ENCODE measurements around the gene ZNF653.
A peak's percentile ranks its signal among the peaks of the same experiment; 100 is the strongest.

ZNF653 gene

DNA sequence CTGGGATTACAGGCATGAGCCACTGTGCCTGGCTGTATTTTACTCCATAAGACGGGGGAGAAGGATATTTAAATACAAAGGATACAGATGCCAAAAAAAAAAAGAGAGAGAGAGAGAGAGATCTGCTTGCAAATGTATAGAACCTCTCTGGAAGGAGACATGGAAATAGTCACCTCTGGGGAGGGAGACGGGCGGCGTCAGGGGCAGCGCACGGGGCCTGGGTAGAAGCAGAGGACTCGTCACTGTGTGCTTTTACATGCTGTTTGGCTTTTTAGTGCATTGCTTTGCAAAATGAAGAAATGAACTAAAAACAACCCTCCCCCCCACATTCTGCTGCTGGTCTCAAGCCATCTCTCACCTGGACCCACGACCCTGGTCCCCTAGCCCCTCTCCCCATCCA lies 4.8 kb upstream of the ZNF653 start:
- DNase-seq, result no peak

DNA sequence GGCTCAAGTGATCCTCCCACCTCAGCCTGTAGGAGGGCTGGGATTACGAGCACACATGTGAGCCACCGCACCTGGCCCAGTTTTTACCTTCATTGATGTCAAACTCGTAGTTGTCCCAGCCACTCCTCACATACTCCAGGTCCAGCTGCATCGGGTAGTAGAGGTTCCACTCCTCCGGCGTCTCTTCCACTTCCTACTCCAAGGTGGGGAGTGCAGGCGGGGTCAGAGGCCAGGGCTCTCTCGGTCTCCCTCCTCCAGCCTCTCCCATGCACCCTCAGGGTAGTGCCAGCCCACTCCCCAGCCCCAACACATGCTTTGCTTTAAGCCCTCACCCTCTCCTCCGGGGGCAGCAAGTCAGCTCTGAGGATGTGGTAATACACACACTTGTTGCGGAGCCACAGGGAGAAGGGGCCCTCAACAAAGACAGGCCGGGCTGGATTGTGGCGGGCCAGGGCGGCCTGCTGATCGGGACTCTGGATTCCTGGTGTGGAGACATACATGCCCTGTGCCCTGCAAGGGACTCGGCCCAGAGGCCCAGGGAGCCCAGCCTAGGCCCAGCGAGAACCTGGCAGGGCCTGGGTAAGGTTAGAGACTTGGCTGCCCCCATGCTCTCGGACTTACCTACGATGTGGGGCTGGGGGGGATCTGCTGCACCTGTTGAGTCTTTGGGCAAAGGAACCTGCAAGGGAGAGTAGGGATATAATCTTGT lies 1.9 kb upstream of the ZNF653 start:
- no peak for DNase-seq

DNA sequence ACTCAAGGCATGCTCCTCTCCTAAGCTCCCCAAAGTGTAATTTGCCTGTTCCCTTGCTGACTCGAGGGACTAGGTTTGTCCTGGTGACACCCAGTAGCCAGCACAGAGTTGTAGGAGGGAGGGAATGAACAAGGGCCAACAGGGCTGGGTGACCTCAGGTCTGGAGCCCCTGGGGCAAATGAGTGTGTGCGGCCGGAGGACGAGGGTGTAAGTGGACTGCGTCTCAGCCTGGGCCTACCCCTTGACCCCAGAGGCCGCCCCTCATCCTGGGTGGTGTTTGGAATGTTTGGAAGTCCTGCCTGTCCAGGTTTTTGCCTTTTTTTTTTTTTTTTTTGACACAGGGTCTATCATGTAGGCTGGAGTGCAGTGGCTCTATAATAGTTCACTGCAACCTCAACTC lies 1.3 kb upstream of the ZNF653 start:
- DNase-seq, result no peak

DNA sequence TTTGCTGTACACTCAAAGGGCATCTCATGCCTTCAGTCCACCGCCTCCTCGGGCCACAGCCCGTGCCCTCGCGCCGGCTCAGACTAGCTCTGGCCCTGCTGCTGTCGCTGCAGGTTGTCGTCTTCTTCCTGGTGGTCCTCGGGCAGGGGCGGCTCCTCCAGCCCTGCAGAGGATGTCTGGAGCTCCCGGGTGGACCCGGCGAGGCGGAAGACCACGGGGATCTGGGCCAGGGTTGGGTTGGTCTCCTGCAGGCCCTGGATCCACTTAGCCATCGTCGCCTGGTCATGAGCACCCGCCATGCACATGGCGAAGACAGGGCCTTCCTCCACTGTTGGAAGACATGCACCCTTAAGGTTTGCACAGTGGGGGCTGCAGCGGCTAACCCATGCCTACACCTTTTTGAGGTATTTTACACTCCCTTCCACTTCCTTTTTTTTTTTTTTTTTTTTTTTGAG lies 489 bp upstream of the ZNF653 start:
- DNase-seq, result peak; percentile 35

DNA sequence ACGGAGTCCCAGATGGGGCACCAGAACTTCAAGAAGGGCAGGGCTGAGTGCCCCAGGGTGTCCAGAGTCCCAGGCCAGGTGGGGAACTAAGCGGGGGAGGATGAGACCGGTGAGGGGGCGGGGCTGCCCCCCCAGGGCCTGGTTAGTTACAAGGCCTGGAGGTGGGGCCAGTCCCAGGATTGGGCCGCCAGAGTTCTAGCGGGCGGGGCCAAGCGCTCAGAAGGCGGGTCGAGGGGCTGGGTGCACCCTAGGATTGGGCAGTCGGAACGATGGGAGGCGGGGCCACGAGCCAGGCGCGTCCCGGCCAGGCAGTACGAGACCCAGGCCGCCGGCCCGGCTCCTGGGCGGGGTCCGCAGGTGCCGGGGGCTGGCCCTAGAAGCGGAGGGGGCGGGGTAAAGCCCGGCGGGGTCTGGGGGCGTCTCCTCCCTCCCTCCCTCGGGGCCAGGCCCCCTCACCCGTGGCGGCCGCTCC lies 571 bp downstream of the ZNF653 start:
- peak; percentile 95 for DNase-seq

DNA sequence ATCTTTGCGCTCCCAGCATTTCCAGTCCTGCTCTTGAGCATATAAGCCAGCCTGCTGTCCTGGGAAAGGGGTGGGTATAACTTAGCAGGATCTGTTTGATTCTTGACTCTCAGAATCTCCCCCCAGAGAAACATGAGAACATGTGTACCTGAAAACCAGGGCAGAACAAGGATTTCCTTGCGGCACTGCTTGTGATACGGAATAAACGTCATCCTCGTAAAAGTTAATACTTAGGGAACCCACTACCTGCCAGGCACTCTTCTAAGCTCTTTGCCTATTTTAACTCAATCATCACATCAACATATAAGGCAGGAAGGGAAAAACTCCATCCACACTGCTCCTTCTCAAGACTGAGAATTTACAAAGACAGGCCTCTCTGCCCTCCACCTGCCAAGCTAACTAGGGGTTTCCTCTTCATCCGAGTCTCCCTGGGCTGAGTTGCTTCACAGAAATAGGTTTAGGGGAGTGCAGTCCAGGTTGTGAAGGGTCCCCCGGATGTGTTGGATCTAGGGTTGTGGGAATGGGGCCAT lies 1.1 kb downstream of the ZNF653 start:
- no peak for DNase-seq

DNA sequence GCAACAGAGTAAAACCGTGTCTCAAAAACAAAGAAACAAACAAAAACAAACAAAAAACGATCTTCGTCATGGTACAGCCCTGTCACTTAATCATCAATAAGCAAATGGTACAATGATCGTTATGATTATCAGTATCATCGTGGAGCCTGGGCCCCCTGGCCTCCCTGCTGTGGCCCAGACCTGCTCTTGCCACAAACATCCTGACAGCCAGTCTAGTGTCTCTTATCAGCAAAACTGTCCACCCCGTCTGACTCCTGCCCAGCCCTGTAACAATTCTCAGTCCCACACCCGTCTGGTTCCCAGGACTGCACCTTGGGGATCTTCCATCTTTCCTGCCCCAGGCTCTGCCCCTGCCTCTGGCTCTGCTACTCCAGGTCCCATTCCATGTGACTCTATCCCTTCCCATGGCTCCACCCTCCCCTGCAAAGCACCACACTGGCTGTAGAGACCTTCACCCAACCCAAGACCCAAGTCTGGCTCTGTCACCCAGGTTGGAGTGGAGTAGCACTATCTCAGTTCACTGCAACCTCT lies 5.7 kb downstream of the ZNF653 start:
- DNase-seq, result no peak

DNA sequence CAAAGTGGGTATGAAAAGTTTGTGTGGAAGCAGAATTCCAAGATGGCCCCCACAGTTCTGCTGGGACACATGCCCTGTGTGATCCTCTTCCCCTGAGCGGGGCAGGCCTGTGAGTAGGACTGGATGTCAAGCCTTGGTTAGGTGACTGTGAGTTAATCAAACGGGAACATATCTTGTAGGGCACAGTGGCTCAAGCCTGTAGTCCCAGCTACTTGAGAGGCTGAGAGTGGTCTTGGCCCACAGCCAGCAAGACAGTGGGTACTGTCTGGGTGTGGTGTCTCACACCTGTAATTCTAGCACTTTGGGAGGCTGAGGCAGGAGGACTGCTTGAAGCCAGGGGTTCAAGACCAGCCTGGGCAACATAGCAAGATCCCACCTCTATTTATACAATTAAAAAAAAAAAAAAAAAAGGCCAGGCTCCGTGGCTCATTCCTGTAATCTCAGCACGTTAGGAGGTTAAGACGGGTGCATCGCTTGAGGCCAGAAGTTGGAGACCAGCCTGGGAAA lies 6.4 kb downstream of the ZNF653 start:
- DNase-seq, result no peak

DNA sequence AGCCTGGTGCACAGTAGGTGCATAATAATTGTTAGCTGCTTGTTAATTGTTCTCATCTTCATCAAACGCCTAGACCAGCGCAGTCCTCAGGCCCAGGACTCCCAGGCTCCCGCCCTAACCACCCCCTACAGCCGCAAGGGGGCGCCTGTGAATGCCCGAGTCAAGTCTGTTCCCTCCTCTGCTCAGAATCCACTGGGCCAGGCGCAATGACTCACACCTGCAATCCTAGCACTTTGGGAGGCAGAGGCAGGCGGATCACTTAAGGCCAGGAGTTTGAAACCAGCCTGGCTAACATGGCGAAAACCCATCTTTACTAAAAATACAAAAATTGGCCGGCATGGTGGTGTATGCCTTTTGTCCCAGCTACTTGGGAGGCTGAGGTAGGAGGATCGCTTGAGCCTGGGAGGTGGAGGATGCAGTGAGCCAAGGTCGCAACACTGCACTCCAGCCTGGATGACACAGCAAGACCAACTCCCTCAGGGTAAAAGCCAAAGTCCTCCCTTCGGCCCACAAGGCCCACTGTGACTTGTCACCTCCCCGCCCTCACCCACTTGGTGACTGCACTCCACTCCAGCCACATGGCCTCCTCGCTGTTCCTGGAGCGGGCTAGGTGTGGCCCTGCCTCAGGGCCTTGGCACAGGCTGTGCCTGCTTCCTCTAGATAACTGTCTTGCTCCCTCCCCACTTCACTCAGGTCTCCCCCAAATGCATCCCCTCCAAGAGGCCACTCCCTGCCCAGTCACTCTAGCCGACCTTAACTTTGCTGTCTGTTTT lies 9.1 kb downstream of the ZNF653 start:
- DNase-seq, result peak; percentile 1

DNA sequence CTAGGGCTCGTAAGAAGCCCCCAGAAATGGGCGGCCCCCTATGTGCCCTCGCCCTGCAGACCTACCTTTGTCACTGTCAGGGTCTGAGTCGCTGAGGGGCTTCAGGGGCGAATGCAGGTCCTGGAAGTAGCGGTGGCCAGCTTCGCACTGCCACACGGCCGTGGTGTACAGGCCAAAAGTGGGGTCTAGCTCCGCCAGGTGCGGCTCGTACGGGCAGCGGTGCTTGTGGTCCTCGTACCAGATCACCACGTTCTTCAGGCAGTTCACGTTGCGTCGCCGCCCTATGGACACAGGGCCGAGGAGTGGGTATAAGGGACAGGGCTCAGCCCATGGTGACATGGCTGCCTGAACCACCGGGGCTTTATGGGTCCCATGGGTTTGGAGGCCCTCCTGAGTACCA lies 9.8 kb downstream of the ZNF653 start:
- DNase-seq, result no peak

DNA sequence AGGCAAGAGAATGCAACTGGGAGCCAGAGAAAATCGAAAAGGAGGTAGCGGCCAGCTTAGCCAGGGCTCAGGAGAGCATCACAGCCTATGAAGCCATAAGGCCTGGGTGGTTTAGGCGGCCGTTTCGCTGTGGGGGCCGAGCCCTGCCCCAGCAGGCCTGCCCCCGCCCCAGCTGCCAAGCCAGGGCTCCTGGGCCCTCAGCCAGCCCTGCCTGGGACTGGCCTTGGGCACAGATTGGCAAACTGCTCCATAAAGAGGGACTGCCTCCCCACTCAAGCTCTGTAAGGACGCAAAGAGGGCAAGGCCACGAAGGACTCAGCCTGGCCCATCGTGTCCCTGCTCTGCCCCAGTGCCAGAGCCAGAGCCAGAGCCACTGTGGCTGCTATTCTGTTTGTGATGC lies 10.2 kb downstream of the ZNF653 start:
- no peak for DNase-seq

DNA sequence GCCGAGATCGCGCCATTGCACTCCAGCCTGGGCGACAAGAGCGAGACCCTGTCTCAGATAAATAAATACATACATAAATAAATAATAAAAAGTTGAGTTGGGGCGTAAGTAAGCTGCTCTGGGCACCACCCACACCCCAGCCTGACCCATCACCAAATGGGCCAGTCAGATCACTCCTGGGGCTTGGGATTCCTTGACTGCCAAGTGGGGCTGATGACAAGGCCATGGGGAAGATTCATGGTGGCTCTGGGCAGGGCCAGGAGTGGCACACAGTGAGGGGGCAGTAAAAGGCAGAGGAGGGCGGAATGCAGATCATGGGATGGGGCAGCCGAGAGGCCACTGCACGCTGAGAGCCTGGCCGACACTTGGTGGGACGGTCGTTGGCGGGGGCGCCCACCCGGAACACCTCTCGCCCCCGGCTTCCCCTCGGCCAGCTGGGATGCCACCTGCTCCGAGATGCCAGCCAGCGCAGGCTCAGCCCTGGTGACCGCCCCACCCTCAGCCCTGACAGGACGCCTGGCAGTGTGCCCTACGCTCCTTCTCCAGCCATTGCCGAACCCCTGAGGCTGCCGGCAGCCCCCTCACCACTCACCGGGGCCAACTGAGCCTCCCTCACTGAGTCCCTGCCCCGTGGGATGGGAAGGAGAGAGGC lies 10.9 kb downstream of the ZNF653 start:
- DNase-seq, result no peak

DNA sequence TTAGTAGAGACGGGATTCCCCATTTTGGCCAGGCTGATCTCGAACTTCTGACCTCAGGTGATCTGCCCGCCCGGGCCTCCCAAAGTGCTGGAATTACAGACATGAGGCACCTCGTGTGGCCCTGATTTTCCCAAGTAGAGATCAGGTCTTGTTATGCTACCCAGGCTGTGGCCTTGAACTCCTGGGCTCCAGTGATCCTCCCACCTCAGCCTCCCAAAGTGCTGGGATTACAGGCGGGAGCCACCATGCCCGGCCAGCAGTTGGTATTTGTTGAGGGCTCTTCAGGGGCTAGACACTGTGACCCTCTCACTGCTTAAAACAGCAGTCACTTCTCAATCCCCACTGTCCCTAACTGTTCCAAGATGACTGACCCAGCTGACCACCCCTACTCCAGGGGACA lies 16.3 kb downstream of the ZNF653 start:
- no peak for DNase-seq

DNA sequence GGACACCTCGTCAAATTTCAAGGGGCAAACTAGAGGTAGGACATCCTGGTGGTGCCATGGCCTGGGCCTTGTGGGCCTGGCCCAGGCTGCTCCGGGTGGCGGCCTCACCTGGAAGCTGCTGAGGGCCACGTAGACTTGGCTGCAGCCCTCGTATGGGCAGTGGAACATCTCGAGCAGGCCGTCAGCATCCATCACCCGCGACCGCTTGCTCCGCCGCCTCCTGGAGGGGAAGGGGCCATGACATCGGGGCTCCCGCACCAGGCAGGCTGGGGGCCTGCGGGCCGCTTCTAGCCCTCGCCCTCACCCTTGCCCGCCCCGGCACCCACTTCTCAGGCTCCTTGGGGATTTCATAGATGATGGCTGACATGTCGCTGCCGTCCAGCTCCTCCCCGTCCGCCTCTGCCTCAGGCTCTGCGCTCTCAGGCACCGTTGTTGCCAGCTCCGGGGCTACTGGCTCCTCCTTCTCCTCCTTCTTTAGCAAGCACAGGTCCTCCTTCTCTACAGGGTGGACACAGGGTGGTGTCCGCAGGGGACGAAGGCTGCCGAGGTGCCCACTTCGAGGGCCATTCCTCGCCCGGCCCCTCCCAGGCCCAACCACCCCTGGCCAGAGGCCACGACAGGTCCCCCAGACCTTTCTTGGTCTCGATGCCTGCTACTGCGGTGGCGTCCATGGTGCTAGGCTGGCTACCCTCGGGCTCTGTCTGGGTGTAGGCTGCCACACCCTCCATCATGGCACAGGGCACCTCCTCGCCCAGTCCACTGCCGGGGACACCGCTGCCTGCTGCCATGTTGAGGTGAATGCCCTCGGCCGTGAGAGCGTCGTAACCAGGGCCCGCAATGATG lies 18.8 kb downstream of the ZNF653 start:
- DNase-seq, result no peak

DNA sequence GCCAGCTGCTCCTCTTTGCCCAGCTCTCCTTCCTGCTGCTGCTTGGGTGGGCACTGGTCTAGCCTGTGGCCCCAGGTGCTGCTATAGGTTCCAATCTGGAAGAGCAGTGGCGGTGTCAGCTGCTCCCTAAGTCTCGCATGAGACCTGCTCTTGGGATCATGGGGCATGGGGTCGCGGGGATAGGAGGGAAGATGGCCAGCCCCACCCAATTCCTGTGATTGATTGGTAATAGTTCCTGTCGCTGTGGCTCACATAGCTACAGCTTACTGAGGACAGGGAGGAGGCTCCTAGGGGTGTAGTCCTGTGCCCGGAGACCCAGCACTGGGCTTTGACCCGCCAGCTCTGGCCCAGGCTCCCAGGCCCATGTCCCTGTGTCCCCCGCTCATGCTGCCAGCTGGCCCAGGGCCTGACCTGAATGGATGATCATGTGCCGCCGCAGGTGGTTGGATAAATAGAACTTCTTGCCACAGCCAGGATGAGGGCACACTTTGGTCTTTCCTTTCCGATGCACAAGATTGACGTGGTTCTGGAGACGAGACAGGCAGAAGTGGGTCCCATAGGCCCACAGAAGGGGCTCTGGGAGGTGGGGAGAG lies 20.3 kb downstream of the ZNF653 start:
- no peak for DNase-seq

DNA sequence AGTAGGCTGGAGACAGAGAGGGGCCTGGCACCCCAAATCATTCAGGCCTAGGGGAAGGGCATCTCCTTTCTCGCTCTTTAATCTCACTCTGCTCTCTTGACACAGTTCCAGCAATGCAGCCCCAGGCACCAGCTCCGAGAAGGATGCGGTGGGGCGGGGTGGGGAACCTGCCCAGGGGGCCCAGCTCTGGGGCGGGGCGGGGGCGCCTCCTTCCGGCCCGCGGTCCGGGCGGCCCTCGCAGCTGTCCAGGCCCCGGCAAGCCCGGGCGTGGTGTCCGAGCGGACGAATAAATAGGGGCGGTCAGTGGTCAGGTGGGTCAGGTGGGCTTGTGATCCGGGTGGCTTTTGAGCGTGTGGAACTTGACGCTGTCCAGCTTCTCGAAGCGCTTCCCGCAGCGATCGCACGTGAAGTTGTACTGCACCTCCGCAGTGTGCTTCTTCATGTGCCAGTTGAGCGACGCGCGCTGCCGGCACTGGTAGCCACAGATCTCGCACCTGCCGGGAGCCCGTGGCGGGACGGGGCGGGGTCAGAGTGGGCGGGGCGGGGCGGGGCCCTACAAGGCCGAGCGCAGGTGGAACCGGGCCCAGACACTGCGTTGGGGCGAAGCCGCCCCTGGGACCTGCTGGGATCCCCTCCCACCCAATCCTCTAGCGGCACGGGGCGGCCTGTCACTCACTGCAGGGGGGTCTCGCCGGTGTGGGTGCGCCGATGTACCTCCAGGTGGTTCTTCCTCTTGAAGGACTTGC lies 22.1 kb downstream of the ZNF653 start:
- no peak for DNase-seq

DNA sequence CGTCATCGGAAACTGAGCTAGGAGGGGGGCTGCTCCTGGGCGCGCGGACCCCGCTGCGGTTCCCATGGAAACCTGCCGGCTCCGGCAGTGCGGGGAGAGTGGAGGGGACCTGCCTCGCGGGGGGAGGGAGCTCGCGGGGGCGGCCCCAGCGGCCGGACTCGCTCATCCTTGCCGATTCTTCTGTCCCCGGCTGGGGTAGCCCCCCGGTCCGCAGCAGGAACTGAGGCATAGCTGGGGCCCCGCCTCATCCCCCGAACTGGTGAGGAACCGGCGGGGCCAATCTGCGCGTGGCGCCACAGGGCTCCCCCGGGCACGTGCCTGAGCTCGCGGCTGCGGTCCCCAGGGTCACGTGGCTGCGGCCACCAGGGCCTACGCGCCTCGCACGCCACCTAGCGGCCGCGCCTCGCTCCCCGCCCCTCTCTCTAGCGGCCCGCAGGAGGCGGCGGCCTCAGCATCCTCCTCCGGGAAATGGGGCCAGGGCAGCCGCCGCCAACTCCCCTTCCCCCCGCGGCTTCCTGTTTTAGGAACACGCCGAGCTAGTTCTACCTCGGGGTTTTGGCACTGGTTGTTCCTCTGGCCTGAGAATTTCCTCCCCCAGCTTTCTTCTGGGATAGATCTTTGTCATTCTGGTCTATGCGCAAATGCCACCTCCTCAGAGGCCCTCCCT lies 23.1 kb downstream of the ZNF653 start:
- DNase-seq, result peak; percentile 68

DNA sequence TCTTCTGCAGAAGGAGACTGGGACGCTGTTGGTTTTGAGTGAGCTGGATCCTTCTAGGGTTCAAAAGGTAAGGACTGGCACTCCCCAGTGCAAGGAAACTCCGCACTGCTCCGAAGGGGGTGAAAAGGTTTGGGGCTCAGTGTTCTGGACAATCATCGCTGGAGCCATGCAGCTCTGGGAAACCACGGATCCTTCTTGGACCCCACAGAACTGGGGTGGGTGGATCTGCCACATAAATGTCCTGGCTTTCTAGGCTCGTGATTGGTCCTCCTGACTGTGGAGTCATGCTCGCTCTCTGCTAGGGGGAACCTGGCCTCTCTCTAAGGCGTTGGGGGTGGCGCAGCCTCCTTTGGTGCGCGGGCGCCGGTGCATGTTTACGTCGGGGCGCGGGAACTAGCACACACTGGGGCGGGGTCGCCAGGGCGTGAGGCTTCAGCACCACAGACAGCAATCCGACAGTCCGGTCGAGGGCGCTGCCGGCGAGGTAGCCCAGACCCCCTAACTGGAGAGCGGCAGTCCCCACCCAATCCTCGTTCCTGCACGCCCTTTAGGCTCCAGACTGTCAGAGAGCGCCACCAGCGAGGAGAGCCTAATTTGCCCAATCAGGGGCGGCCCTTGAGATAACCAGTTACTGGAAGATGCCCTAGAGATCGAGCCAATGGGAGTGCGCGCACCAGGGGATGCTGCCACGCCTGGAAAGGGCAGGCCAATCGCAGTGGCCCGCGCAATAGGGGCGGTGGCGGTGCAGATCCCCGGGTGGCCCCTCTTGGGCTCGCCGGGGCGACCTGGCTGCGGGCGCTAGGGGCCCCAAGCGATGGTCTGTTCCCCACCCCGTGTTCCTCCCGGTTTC lies 23.9 kb downstream of the ZNF653 start:
- DNase-seq, result peak; percentile 96

Measured in DMS153 (cell line).